Activated naive CD8-positive, alpha-beta T cell treated with anti-CD3 and anti-CD28 coated beads, Interleukin-2, amount 50 U/mL, for 16 hours (primary cell): ENCODE data around the gene ZNF3.

Source experiments
- DNase-seq: peaks from one replicate; pipeline ENCODE4 v3.0.0-alpha.2; 2020; ENCODE audit warnings: low read depth, low spot score

The ZNF3 gene

DNA sequence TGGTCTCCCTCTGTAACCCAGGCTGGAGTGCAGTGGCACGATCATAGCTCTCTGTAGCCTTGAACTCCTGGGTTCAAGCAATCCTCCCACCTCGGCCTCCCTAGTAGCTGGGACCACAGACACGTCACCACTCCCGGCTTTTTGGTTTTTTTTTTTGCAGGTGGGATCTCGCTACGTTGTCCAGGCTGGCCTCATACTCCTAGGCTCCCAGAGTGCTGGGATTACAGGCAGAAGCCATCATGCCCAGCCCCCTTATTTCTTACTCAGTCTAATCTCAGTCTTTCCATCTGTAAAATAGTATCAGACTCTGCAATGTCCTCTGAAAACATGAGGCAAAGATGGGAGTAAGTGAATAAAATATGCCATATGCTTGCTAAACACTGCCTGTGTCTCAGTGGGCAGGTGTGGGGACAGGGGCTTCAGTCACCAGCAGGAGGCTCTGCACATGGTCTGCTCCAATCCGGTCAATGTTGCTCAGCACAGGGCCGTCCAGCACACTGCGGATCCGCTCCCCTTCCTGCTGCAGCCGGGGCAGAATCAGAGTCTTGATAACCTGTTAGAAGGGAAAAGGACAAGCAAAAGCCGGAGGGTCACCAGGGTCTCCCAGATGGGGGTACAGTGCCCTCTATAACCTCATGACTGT, 28.1 kb upstream of the ZNF3 start:
- no peak for DNase-seq

DNA sequence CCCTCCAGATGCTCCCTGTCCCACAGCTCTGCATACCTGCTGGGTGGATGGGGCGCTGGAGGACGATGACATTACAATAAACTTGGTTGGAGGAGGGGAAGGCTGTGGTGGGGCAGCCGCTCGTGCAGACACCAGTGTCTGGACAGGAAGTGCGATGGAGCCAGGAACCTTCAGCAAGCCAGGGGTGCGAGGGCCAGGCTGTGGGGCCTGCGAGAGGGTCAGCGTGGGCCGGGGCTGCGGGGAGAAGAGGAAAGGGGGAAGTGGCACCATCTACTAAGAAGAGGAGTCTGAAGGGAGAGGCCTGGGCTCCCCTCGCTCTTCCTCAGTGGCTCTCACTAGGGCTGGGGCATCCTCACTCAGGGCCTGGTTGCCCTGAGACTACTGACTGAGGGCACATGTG, 26.4 kb upstream of the ZNF3 start:
- DNase-seq, result no peak

DNA sequence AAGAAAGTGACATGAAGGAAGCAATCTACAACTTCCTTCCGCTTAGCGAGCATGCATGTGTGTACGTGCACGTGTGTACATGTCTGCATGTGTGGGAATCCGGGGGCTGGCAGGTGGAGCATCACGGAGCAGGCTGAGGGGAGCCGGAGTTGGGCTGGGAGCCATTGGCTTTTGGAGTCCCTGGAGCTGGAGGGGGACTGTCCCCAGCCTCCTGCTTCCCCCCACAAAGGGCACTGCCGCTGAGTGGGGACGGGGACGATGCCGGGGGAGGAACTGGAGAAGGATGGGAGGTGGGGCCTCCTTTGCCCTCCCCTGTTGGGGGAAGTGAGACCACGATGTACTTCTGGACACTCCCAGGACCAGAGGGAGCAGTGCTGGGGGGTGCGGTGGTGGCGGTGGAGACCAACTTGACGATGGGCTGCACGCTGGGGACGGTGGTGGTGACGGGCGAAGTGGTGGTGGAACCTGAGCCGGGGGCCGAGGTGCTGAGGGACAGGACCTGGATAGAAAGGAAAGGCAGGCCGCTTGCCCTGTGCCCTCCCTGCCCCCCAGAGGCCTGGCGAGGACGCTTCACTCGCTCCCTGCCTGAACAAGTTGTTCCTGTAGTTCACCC, 25.7 kb upstream of the ZNF3 start:
- no peak for DNase-seq

DNA sequence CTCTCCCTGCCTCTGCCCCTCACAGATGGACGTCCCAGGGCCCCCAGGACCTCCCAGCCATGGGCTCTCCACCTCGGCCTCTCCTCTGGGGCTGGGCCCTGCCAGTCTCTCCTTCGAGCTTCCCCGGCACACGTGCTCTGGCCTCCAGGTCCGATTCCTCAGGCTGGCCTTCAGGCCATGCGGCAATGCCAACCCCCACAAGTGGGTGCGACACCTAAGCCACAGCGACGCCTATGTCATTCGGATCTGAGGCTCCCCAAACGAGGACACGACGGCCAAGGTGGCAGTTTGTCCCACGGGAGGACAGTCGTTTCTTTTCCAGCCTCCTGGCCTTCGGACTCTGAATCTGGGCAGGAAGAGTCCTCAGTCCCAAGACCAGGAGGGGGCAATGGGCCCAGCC, 25.1 kb upstream of the ZNF3 start:
- no peak for DNase-seq

DNA sequence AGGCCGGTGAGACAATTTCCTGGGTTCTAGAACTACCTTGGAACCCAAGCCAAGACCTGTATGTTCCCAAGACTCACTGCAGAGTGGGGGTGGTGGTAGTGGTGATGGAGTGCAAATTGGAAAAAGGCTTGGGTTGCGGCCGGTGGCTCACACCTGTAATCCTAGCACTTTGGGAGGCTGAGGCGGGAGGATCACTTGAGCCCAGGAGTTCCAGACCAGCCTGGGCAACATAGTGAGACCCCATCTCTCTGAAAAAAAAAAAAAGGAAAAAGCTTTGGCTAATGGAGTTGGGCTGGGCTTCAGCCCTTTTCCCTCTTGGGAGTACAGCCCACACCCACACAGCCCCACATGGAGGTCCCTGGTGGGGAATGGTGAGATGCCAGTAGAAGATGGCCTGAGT, 24.0 kb upstream of the ZNF3 start:
- DNase-seq, result no peak

DNA sequence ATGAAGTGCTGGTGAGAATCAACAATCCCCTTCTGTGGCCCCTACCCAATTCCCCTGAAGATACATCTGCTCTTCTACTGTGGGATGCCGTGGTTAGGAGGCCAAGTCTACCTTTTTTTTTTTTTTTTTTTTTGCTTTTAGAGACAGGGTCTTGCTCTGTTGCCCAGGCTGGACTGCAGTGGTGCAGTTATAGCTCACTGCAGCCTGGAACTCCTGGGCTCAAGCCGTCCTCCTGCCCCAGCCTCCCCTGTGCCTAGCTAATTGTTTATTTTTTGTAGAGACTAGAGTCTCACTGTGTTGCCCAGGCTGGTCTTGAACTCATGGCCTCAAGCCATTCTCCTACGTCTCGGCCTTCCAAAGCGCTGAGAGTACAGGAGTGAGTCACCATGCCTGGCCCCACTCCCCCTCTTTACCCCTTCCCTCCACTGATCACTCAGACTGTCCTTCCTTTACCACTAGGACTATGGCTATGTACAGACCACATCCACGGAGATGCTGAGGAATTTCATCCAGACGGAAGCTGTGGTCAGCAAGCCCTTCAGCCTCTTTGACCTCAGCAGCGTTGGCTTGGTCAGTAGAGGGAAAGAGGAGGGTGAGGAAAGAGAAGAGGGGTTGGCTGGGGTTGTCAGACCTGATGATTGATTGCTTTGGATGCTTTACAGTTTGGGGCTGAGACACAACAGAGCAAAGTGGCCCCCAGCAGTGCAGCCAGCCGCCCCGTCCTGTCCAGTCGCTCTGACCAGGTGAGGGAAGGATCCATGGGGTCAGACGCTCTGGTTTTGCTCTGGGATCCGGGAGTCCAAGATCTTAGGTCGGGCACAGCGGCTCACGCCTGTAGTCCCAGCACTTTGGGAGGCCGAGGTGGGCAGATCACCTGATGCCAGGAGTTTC, 21.7 kb upstream of the ZNF3 start:
- no peak for DNase-seq

DNA sequence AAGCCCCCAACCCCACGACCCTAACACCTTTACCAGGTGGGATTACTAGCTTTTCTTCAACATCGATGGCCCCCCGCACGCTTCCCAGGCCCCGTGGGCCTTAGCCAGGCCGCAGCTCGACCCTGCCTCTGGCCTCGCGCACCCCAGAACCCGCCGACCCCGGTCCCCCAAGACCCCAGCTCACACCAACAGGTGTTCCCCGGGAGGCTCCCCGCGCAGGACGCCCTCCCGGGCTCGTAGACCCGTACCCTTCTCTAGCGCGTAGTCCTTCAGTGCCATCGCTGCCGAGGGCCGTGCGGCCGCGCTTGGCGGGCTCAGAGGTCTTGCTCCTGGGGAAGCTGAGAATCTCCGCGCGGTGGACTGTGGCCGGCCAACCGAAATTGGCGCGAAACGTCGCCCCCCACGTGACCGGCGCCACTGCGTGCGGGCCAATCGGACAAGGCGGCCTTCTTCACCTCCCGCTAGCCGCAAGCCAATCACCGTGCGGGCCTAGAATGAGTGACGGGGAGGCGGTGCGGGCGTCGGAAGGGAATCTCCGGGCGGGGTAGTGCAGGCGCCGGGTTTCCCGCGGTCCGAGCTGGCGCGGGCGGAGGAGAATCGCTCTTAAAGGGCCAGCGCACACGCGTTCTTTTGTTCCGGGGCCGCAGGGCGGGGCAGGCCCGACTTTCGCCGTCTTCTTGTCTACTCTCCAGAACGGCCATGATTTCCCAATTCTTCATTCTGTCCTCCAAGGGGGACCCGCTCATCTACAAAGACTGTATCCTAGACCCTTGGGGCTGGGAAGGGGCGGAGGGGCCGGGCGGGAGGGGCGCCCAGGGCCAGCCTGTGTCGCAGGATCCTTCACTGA, 19.7 kb upstream of the ZNF3 start, which contains the start of the genes AP4M1 and MCM7:
Gene AP4M1 (plus strand): TSS at position 628 of the 847 bp plus-strand sequence. CDS start 72 bp downstream, at position 700.
Gene MCM7 (minus strand): TSS at position 382 of the 847 bp plus-strand sequence. CDS start 103 bp downstream, at position 279.
- peak; percentile 91 for DNase-seq

DNA sequence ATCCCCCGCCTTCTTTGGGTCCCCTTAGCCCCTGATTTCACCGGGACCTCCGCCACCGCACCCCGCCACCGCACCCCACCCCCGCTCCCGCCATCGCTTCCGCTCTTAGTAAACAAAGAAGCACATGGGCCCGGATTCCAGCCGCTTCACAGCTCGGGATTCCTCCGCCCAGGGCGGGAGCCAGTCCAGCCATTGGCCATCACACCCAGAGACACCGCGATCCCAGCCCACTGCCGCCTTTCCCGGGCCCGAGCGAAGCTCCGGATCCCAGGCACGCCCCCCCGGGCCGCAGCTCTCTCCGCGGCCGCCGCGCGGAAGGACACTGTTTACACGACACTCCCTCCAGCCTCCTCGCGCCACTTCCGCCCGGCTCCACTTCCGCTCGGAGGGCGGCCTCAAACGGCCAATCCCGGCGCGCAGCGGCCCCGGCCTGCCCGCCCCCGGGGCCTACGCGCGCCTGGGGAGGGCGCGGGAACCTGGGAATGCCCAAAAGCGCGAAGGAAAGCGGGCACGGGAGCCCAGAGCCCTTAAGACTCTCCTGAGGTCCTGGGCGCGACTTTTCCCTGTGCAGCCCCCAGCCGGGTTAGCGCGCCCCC, 19.0 kb upstream of the ZNF3 start:
- DNase-seq, result peak; percentile 66

DNA sequence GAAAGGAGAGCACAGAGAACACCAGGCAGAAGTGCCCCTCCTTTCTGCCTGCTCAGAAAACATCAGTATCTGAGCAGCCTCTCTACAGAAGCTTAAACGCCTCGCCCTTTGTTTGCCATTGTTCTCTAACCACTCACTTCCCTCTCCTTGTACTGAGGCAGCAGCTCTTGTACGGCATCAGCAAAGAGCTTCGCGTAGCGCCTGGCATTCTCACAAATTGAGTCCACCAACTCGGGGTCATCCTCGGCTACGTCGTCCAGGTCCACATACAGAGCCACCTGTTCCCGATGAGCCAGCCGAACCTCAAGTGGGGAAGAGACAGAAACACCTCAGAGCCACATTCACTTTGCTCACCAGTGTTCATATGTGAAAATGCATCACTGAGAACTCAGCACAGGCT, 17.9 kb upstream of the ZNF3 start:
- no peak for DNase-seq

DNA sequence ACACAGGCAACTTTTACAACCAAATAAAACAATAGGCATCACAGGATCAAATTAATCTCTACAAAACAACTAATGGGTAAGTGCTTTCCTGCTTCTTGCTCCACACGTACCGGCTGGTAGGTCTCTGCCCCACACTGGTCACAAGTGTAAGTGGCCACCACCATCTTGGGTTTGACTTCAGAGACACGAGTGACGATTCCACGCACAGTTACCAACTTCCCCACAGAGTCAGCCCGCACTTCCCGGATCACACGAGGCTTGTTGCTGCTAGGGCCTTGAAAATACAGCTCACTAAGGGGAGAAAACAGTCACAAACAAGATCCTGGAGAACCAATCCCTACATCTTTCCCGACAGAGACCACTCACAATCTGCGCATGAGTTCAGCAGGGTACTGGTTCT, 17.4 kb upstream of the ZNF3 start:
- no peak for DNase-seq

DNA sequence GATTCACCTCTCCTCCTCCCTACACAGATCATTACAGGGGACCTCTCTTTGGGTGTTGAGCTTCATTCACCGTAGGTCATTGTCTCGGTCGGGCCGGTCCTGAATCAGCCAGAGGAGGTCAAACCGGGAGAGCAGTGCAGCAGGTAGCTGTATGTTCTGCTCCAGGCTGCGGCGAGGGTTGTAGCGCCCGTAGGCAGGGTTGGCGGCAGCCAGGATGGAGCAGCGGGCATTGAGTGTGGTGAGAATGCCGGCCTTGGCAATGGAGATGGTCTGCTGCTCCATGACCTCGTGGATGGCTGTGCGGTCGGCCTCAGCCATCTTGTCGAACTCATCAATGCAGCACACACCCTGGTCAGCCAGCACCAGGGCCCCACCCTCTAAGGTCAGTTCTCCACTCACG, 14.2 kb upstream of the ZNF3 start:
- no peak for DNase-seq

DNA sequence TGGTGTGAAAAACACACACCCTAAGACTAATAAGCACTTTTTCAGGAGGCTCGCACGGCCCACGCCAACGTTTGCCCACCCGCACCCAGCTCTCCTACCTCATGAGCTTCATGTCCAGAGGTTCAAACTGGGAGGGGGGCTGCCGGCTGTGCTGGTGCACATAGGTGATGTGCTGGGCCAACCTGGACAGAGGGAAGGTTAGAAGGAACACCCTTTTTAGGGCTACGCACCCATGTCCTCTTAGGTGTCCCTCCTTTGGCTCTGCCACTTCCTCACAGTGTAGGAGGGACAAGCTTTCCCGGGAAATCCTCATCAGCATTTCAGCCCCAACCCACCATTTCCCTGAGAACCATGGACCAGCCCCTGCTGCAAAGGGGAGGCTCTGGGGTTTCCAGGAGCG, 13.8 kb upstream of the ZNF3 start:
- no peak for DNase-seq

DNA sequence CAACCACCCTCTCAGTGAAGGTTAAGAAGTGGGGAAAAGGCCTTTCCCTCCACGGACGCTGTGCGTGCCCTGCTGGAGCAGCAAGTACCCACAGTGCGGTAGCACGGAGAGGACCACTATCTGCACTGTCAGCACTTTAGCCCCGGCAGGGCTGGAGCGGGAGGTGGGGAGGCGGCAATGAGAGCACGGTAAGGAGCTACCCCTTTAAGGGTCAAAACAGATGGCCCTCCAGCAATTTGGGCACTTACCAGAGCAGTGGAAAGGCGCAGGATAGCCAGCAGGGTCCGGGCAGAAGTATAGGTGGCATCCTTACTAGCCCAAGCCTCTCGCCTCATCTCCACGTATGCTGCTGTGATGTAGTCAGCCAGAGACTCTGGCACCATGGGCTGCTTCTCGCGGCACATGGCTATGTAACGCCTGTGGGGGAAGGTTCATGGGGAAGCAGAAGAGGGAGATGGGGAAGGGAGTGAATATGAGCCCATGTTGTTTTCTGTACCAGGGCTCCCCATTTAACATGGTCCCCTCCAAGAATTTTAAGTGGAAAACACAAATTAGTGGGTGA, 12.5 kb upstream of the ZNF3 start:
- DNase-seq, result no peak

DNA sequence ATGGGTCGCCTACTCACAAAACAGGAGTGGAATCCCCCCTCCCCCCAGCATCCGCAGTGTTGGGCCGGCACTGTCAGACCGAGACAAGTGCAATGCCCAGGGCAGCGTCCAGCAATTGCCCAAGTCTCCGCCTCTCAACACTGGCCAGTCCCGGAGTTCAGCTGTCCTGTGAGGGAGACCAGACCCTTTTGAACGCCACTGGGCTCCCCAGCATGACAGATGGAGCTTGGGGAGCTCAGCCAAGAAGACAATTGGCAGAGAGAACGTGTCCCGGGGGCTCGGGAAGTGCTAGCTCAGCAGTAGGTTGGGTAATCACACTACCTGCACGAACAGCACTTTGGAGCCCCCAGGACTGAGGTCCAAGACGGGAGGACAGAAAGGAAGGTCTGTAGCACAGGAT, 12.0 kb upstream of the ZNF3 start:
- no peak for DNase-seq

DNA sequence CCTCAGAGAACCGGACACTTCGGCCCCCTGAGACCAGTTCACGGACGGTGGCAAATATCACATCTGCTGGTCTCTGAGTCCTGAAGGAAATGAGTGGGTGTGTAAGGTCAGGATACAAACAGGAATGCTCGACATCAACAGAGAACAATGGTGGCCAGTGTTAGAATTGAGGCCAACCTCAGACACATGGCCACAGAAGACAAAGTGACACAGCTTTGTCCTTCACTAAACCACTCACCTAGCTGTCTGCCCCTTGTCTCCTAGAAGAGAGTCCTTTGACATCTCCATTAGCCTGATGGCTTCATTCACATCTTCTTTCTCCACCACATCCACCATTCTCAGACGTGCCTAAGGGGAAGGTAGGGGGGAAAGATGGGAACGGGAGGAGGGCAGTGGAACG, 11.5 kb upstream of the ZNF3 start:
- no peak for DNase-seq

DNA sequence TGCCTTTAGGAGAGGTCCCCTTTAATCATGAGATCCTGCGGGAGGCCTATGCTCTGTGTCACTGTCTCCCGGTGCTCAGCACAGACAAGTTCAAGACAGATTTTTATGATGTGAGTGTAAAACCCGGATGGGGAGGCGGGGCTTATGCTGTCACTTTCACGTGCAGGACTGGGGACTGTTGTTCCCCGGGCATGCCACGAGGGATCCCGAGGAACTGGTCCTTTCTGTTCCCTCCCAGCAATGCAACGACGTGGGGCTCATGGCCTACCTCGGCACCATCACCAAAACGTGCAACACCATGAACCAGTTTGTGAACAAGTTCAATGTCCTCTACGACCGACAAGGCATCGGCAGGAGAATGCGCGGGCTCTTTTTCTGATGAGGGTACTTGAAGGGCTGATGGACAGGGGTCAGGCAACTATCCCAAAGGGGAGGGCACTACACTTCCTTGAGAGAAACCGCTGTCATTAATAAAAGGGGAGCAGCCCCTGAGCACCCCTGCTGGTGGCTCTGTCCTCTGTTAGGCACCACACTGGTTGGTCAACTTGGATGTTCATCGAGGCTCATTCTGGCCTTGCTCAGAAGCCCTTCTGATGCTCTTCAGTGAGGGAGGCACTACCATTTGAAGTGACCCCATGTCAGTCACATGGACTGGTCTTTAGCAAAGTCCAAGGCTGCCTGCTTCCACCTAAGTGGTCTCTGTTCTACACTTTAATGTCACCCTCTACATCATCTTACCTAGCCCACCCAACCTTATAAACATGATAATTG, 10.1 kb upstream of the ZNF3 start:
- no peak for DNase-seq

DNA sequence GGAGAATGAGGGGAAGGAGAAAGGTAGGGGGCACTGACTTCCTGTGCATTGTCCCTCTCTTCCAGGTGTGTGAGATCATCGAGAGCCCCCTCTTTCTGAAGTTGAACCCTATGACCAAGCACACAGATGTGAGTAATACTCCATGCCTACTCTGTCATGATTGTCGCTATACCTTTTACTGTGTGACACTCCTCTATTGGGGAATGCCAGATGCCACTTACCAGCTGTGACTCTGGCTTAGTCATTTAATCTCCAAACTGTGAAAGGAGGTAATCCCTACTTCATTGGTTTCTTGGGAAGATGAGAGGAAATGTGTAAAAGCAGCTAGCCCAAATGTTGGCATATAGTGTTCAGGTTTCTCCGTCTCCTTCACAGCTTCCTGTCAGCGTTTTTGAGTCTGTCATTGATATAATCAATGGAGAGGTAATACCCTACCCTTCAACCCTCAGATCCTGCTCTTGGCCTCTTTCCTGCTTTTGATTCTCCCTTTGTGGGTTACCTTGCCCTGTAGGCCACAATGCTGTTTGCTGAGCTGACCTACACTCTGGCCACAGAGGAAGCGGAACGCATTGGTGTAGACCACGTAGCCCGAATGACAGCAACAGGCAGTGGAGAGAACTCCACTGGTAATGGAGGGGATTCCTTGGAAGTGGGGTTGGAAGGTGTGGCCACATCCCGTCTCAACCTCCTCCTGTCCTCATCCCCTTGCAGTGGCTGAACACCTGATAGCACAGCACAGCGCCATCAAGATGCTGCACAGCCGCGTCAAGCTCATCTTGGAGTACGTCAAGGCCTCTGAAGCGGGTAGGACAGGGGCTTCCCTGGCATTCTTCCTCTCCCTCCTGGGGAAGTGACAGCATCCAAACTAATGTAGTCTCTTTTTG, 9.2 kb upstream of the ZNF3 start:
- DNase-seq, result no peak

DNA sequence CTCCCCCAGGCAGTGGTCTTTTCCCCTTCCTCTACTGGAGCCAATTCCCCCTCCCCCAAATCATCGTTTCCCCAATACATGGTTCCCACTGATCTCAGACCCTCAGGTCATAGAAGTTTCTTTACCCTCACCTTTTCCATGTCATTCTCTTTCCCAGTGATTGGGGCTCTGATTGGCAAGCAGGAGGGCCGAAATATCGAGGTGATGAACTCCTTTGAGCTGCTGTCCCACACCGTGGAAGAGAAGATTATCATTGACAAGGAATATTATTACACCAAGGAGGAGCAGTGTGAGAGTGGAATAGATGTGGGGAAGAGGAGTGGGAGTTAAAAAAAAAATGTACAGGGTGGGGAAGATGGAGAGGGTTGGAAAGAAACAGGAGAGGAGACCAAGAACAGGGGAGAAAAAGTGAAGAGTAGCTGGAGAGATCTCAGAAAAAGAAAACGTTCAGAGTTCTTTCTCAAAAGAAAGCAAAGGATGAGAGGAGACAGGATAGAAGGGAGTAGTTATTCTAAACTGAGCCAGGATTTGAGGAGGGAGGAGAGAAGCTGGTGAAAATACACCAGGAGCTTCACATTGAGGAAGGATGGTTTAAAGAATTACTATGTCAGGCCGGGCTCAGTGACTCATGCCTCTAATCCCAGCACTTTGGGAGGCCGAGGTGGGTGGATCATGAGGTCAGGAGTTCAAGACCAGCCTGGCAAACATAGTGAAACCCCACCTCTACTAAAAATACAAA, 8.1 kb upstream of the ZNF3 start:
- no peak for DNase-seq
